A549 treated with RU486 at 1 μM for 4 hours (cell line): ENCODE measurements around the gene G6PC2. TPM values are rescaled to one million over a fixed set of nuclear protein-coding genes. Genes with fewer than 3 reads are reported as not detected.

Experiments used
- total RNA-seq: library from RNA; stranded (reverse); fragments of 200-300 nt; extraction: Qiagen RNA extraction; gene quantifications from 5 replicates; pipeline ENCODE4 v1.2.3, GENCODE V29; 2022; ENCODE audit warnings: low read depth

Gene G6PC2
- not detected in 5 replicates for total RNA-seq

DNA sequence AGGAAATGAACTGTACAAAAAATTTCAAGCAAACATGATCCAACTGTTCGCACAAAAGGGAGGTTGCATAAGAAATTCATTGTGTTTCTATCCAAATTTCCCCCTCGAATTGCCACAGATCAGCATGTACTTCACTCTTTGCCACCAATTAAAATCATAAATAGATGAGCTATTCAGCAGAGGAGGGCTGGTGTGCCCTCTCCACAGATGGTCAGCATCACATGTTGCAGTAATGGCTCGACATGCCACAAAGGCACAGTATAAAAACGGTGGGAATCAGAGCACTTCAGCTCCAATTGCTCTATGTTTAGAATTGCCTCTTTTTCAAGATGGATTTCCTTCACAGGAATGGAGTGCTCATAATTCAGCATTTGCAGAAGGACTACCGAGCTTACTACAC lies at the start of gene G6PC2:
G6PC2 (plus strand) TSS at position 289 of the 400 bp plus-strand sequence; CDS start at position 330, 41 bp downstream.

DNA sequence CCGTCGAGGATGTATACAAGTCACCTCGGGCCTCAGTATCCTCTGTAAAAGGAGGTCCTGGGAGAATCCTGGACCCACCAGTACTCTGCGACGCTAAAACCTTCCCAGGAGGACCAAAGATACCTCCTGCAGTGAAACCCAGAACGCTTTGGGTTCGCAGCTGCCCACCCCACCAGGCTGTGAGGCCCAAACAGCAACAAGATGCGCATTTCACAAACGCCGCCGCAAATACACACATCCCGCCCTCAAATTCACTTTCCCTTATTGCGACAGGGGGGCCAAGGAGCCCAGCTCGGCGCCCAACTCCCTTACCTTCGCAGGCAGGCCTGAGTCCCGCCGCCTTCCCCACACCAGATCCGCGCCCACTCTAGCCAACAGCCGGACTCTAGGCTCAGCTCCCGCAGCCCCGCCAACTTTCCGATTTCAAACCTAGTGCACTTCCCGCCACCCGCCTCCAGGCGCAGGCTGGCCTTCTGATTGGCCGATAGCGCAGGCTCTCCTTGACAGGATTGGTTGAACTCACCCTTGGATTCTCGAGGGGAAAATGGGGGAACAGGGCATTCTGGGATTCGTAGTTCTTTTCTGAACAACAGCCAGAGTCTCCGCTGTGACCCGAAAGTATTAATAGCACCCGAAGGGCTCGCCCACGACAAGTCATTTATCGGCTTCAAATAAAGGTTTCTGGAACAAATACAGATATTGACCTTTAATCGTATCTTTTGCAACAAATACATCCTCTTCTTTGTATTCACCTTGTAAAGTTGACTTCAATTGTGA lies 10.9 kb upstream of the G6PC2 start, which contains the start of gene SPC25:
SPC25 (minus strand) TSS at position 425 of the 777 bp plus-strand sequence. CDS start 911 bp downstream, outside the sequence.

Other genes with a start within 250 kb of the G6PC2 start
- 1.7 to 2.3 TPM (median 2.0 TPM) in 5 replicates for gene NOSTRIN, start 98.7 kb upstream of the G6PC2 start, total RNA-seq
- 9.7 to 21.8 TPM (median 19.9 TPM) in 5 replicates for gene SPC25, start 10.9 kb upstream of the G6PC2 start, total RNA-seq
- gene ABCB11, start 130.0 kb downstream of the G6PC2 start, total RNA-seq, result 0.02 to 0.31 TPM (median 0.05 TPM) in 3 of 5 replicates, not detected in the others
- 2.8 to 5.8 TPM (median 3.7 TPM) in 5 replicates for gene DHRS9, start 168.3 kb downstream of the G6PC2 start, total RNA-seq